Motor neuron (in vitro differentiated cells): ENCODE data around the gene ZNF414. TPM values are rescaled to one million over a fixed set of nuclear protein-coding genes. Genes with fewer than 3 reads are reported as not detected.
A peak's percentile ranks its signal among the peaks of the same experiment; 100 is the strongest.
"Not testable (repeated sequence)": the region's sequence is repeated elsewhere in the genome, so short reads cannot be mapped to it uniquely, and the experiment has no call there.

Experiments used
- ATAC-seq, 8 experiments: fragments of 200-7000 bp; cut with Tn5 transposase; replicated peaks in 6 of 8; 2 replicates each; pipeline ENCODE4 v1.8.0; 2021; ENCODE audit warnings: mild to moderate bottlenecking in 8 of 8, moderate library complexity in 8 of 8
- H3K27ac ChIP-seq, 2 donors: fragments of 250-450 bp; sonication (Bioruptor Pico); 2 replicates each; pipeline ENCODE4 v1.9.0; 2021; ENCODE audit warnings: antibody characterized with exemption in 2 of 2, mild to moderate bottlenecking in 2 of 2, moderate library complexity in 1 of 2
- H3K4me1 ChIP-seq, 2 donors: fragments of 250-450 bp; sonication (Bioruptor Pico); replicated peaks in 1 of 2; 2 replicates each; pipeline ENCODE4 v1.6.1; 2021; ENCODE audit warnings: antibody characterized with exemption in 2 of 2, mild to moderate bottlenecking in 2 of 2, moderate library complexity in 1 of 2
- H3K4me3 ChIP-seq, 5 donors: fragments of 250-450 bp; sonication (Bioruptor Pico); 2 replicates each; pipeline ENCODE4 v1.9.0; 2021; ENCODE audit warnings: antibody characterized with exemption in 5 of 5, mild to moderate bottlenecking in 5 of 5, moderate library complexity in 4 of 5
- WGBS, 10 experiments: fragments of 450-650 bp; shearing (Covaris generic); methylation state at CpG; one replicate each; pipeline ENCODE4 v1.0.0; 2022; 5-methylcytosine and 5-hydroxymethylcytosine counted together
- in situ Hi-C, 9 experiments: fragments of 400-800 bp; cut with MboI; loops; one replicate each; pipeline ENCODE4 v1.15.0; 2021; ENCODE audit warnings: low sequenced_read_pairs in 9 of 9, low pct_unique_long_range_greater_than_20kb in 2 of 9; ENCODE audit not compliant: unreplicated experiment in 9 of 9
- total RNA-seq, 8 experiments: library from RNA; unstranded; fragments of 300-600 nt; gene quantifications; 2 replicates each; pipeline versions ENCODE4 v1.2.3 to v1.2.4, GENCODE V29; 2022

ZNF414 gene
- total RNA-seq, 8 experiments from 2014 or later = 2.3 to 14.5 (median 11.1) TPM

DNA sequence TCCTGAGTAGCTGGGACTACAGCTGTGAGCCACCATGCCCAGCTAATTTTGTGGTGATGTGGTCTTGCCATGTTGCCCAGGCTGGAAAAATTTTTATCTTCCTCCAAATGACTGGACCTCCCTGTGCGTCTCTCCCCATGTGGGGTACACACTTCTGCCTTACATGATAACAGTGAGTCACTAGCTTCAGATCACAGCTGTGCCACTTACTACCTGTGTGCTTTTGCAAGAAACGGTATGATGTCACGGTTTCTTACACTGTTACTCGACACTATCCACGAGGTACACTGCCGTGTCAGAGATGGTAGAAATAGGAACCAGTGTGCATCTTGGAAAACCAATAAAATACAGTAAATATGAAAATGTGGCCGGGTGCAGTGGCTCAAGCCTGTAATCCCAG lies 17.5 kb upstream of the ZNF414 start:
- ATAC-seq = no peak
- in situ Hi-C loops = no loop called here
- Histone ChIP-seq H3K4me3 (no peak overlapping the region), H3K4me1 (peaks cover 0 to 4% of the 10 kb centered on the region in 2 donors), H3K27ac (no peak overlapping the region)
- 50 to 100% (median 85%) methylated on average over 1 to 6 of the region's 7 CpGs; no CpG with 5 or more reads in 3 of the 10 experiments for WGBS, 10 experiments

DNA sequence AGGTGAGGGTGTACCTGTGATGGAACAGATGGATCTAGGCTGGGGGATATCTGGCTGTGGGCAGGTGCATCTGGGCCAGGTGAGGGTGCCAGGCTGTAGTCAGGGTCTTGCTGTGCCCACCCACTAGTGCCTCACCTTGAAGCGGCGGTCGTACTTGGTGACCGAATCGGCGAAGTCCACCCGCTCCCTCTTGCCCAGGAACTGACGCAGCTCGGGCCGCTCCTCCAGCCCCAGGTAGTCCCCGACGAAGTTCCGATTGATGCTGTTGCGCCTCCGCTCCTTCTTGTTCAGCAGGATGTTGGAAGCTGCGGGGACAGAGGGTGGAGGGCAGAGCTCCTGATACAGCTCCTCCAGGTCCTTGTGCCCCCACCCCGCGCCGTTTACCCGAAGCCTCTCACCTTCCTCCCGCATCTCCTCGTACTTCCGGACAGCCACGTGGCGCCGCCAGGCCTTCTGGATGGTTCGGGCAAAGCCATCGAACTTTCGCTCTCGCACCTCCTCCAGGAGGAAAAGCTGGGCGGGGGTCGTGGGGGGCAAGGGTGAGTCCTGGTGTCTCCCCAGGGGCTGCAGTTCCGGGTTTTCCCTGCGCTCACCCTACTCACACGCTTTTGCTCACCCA lies 16.2 kb upstream of the ZNF414 start:
- Histone ChIP-seq H3K27ac (no peak overlapping the region), H3K4me3 (no peak overlapping the region), H3K4me1 (peaks cover under 1 to 4% of the 10 kb centered on the region in 2 donors)
- ATAC-seq = no peak
- in situ Hi-C loops = no loop called here
- 69 to 88% (median 80%) methylated on average over 5 to 15 of the region's 35 CpGs; no CpG with 5 or more reads in 5 of the 10 experiments for WGBS, 10 experiments

DNA sequence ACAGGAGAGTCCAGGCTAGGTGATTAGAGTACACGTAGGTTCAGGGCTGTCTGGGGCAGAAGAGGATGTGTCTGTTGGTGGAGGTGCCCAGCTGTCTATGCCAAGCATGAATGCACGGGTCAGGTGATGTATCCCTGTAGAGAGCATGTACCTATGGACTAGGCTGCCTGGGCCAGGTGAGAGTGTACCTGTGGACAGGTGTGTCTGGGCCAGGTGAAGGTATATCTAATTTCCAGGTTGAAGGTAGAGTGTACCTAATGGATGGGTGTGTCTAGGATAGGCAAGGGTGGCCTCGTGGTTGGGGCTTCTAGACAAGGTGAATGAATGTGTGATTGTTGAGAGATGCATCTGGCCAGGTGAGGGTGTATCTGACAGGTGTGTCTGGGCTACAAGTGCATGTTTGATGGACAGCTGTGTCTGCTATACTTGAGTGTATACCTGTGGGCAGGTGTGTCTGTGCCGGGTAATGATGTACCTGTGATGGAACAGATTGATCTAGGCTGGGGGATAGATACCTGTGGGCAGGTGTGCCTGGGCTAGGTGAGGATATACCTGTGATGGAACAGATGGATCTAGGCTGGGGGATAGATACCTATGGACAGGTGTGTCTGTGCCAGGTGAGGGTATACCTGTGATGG lies 15.5 kb upstream of the ZNF414 start:
- no peak for ATAC-seq
- Histone ChIP-seq H3K27ac (no peak overlapping the region), H3K4me3 (no peak overlapping the region), H3K4me1 (peaks cover 2 to 8% of the 10 kb centered on the region in 2 donors)
- in situ Hi-C loops = no loop called here
- WGBS, 10 experiments = 70 to 100% (median 92%) methylated on average over 2 to 3 of the region's 4 CpGs; no CpG with 5 or more reads in 5 of the 10 experiments

DNA sequence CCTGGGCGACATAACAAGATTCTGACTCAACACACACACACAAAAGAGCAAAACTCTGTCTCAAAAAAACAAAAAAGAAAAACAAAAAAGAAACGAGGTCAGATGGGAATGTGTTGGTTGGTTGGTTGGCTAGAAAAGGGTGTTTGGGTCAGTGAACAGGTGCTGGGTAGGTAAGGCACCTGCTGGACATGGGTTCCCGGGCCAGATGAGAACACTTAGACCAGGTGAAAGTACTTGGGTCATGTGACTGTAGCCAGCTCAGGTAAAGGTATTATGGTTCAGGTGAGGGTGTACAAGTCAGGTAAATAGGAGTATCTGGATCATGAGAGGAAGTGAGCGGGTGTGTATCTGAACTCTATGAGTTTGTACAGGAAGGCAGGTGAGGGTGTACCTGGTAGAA lies 14.5 kb upstream of the ZNF414 start:
- H3K4me3 ChIP-seq = no peak overlapping the region
- no peak for ATAC-seq
- peaks cover 2 to 8% of the 10 kb centered on the region in 2 donors for H3K4me1 ChIP-seq
- no peak overlapping the region for H3K27ac ChIP-seq
- 0 to 100% (median 80%) methylated on average over 1 to 4 of the region's 4 CpGs; no CpG with 5 or more reads in 1 of the 10 experiments for WGBS, 10 experiments
- in situ Hi-C loops = no loop called here

DNA sequence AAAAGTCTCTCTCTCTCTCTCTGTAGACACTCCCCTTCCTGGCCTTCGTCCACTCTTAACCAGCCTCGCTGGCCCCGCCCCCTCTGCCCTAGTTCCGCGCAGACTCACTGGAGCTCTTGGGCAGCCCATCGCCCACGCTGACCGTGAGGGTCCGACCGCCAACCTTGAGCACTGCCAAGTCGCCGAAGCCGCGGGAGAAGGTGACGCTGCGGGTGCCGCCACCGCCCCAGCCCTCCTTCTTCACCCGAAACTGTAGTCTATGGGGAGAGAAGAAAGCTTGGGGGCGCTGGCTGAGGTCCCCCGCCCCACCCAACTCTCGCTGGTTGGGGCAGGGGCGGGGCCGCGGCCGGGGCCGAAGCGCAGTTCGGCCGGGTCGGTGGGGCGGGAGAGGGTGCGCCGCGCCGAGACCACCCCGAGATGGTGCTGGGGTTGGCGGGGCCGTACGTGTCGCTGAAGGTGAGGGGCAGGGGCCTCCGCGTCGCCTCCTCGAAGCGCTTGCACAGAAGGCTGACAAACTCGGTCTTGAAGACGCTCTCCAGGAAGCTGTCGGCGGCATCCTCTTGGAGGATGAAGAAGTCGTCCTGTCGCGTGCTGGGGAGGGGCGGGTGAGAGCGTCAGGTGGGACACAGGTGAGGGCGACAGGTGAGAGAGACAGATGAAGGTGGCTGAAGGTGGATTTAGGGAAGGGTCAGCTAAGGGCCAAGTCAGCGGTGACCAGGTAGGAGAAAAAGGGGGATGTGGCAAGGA lies 12.6 kb upstream of the ZNF414 start:
- peaks cover 2 to 8% of the 10 kb centered on the region in 2 donors for H3K4me1 ChIP-seq
- H3K4me3 ChIP-seq = peak overlapping the region; percentile 51 to 93 (median 73)
- ATAC-seq = peak; percentile 40 to 68 (median 62)
- in situ Hi-C loops = no loop called here
- peak overlapping the region; percentile 86 to 93 for H3K27ac ChIP-seq
- 0 to 20% (median 9%) methylated on average over 1 to 11 of the region's 57 CpGs; no CpG with 5 or more reads in 4 of the 10 experiments for WGBS, 10 experiments

DNA sequence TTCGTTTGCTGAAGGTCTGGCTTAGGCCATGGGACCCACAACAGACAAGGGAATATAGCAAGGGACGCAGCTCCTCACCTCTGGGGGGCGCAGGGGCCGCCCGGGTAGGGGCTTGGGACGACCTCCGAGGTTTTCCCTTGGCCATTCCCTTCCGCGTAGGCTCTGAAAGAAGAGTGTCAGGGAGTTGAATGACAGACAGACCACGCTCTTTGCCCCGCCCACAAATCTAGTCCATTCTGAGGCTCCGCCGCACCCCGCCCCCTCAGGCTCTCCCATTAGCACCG lies 11.4 kb upstream of the ZNF414 start:
- in situ Hi-C loops = no loop called here
- H3K4me3 ChIP-seq = peak overlapping the region; percentile 27 to 74 (median 30)
- no peak for ATAC-seq
- peak overlapping the region; percentile 81 to 85 for H3K27ac ChIP-seq
- H3K4me1 ChIP-seq = peaks cover 2 to 8% of the 10 kb centered on the region in 2 donors
- 0% methylated on average over 1 of the region's 15 CpGs; no CpG with 5 or more reads in 9 of the 10 experiments for WGBS, 10 experiments

DNA sequence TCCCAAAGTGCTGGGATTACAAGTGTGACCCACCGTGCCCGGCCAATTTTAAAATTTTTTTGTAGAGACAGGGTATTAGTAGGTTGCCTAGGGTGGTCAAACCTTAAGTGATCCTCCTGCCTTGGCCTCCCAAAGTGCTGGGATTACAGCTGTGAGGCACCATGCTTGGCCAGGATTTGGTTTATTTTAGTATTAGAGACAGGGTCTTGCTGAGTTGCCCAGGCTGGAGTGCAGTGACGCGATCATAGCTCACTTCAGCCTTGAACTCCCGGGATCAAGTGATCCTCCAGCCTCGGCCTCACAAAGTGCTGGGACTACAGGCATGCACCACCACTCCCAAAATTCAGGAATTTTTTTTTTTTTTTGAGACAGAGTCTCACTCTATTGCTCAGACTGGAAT lies 5.4 kb upstream of the ZNF414 start:
- WGBS, 10 experiments = 90 to 100% (median 100%) methylated on average over 2 to 4 of the region's 6 CpGs; no CpG with 5 or more reads in 6 of the 10 experiments
- in situ Hi-C loops = no loop called here
- Histone ChIP-seq H3K4me3 (no peak overlapping the region), H3K4me1 (peaks cover 4% of the 10 kb centered on the region in 2 donors), H3K27ac (no peak overlapping the region)
- no peak for ATAC-seq

DNA sequence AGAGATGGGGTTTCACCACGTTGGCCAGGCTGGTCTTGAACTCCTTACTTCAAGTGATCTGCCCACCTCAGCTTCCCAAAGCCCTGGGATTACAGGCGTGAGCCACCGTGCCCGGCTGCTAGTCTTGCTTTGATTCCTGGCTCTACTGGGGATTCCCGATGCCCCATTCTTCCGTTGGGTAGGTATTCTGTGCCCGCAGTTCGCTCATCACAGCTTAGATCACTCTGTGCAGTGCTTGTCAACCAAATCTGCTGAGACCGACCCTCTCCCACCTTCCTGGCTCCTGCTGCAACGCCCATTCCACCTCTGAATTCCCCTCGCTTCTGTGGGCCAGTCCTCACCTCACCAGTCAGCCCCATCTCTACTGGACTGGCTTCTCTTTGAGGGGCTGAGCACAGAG lies 4.6 kb upstream of the ZNF414 start:
- no peak overlapping the region for H3K27ac ChIP-seq
- WGBS, 10 experiments = 68 to 100% (median 82%) methylated on average over 1 to 7 of the region's 11 CpGs; no CpG with 5 or more reads in 1 of the 10 experiments
- H3K4me3 ChIP-seq = no peak overlapping the region
- in situ Hi-C loops = no loop called here
- ATAC-seq = no peak
- peaks cover 5 to 6% of the 10 kb centered on the region in 2 donors for H3K4me1 ChIP-seq

DNA sequence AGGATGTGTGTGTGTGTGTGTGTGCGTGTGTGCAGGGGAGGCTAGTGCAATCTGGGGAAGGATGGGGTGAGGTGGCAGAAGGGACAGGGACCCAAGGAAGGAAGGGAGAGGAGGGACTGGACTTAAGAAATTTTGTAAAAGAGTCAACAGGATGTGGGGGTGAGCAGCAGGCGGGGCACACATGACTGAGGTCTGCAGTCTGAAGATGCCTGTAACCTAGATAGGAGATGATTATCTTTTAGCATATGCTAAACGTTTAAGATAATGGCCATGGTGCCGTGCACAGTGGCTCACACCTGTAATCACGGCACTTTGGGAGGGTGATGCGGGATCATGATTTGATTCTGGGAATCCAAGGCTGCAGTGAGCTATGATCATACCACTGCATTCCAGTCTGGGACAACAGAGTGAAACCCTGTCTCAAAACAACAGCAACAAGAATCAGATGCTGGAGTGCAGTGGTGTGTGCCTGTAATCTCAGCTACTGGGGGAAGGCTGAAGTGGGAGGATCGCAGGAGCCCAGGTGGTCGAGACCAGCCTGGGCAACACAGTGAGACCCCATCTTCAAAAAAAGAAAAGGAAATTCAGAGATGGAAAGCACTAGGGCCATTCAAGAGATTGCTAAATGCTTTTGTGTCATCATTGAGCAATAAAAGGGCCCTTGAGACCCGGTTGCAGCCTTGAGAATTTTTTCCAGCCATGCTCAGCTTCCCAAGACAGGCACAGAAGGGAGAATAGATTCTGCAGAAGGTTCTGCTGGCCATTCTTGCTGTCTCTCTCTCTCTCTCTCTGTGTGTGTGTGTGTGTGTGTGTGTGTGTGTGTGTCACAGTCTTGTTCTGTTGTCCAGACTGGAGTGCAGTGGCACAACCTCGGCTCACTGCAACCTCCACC lies 3.8 kb upstream of the ZNF414 start:
- WGBS, 10 experiments = 18 to 90% (median 66%) methylated on average over 2 to 10 of the region's 10 CpGs; no CpG with 5 or more reads in 2 of the 10 experiments
- H3K27ac ChIP-seq = no peak overlapping the region
- ATAC-seq = no peak
- peaks cover 10 to 11% of the 10 kb centered on the region in 2 donors for H3K4me1 ChIP-seq
- in situ Hi-C loops = no loop called here
- no peak overlapping the region for H3K4me3 ChIP-seq

DNA sequence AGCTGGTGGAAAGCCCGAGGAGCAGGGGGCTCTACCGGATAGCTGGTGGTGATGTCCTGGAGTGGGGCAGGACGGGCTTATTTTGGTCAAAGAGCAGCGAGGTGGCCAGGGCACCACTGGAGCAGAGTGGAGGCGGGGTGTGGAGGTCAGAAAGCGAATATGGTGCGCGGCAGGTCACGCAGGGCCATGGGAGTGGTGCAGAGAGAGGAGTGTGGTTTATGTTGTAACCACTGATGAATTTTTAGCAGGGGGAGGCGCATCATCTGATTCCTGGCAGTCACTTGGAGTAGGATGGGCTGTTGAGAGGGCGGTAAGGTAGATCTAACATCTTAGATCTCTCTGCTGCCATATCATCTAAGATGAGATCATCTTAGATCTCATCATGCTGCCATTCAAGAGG lies 1.4 kb upstream of the ZNF414 start:
- no peak for ATAC-seq
- Histone ChIP-seq H3K27ac (no peak overlapping the region), H3K4me1 (peaks cover 17 to 18% of the 10 kb centered on the region in 2 donors), H3K4me3 (no peak overlapping the region)
- in situ Hi-C loops = no loop called here
- 52 to 98% (median 90%) methylated on average over 2 to 8 of the region's 11 CpGs; no CpG with 5 or more reads in 4 of the 10 experiments for WGBS, 10 experiments

DNA sequence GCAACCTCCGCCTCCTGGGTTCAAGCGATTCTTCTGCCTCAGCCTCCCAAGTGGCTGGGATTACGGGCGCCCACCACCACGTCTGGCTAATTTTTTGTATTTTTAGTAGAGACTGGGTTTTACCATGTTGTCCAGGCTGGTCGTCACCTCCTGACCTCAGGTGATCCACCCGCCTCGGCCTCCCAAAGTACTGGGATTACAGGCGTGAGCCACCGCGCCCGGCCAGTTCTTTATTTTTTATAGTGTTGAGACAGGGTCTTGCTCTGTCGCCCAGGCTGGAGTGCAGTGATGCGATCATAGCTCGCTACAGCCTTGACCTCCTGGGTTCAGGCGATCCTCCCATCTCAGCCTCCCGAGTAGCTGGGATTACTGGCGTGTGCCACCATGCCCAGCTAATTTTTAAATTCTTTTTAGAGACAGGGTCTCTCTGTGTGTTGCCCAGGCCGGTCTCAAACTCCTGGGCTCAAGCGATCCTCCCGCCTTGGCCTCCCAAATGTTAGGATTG lies 590 bp upstream of the ZNF414 start:
- in situ Hi-C loops, ATAC-seq: not testable (repeated sequence)
- H3K4me1 ChIP-seq = peaks cover 17 to 18% of the 10 kb centered on the region in 2 donors
- H3K4me3 ChIP-seq = peak overlapping the region; percentile 69 to 92 (median 81)
- WGBS, 10 experiments = 57 to 86% (median 69%) methylated on average over 3 to 8 of the region's 21 CpGs; no CpG with 5 or more reads in 5 of the 10 experiments
- peak overlapping the region; percentile 100 for H3K27ac ChIP-seq

DNA sequence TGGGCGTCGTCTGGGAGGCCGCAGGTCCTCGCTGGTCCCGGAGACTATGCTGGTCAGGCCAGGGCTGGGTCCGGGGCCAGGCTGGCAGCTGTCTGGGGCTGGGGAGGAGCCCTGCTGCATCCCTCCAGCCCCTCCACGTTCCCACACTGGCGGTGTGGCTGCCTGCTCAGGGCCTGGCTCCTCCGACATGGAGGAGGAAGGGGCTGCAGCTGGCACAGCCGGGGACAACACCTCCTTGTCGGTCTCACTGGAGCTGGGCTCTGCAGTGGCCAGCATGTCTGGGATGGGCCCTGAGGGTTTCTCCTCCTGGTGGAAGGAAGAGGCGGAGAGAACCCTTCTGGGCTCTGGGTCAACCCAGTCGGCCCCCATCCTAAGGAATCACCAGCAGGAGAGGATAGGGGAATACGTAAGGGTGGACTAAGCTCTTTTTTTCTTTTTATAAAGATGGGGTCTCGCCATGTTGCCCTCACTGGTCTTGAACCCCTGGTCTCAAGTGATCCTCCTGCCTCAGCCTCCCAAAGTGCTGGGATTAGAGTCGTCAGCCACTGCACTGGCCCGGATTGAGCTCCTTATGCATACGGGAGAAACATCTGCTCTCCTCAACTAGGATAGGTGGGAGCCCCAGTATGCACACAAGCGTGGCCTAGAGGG lies 806 bp downstream of the ZNF414 start:
- H3K27ac ChIP-seq = peak overlapping the region; percentile 100
- 0 to 66% (median 37%) methylated on average over 1 to 10 of the region's 19 CpGs; no CpG with 5 or more reads in 6 of the 10 experiments for WGBS, 10 experiments
- in situ Hi-C loops = no loop called here
- peaks cover 17 to 18% of the 10 kb centered on the region in 2 donors for H3K4me1 ChIP-seq
- peak overlapping the region; percentile 69 to 92 (median 81) for H3K4me3 ChIP-seq
- peak in 5 of 8 experiments; percentile 0 to 6 (median 1) for ATAC-seq
